ENCODE measurements around the gene FBXW8. TPM values are rescaled to one million over a fixed set of nuclear protein-coding genes. Genes with fewer than 3 reads are reported as not detected.

Gene FBXW8, protein sequence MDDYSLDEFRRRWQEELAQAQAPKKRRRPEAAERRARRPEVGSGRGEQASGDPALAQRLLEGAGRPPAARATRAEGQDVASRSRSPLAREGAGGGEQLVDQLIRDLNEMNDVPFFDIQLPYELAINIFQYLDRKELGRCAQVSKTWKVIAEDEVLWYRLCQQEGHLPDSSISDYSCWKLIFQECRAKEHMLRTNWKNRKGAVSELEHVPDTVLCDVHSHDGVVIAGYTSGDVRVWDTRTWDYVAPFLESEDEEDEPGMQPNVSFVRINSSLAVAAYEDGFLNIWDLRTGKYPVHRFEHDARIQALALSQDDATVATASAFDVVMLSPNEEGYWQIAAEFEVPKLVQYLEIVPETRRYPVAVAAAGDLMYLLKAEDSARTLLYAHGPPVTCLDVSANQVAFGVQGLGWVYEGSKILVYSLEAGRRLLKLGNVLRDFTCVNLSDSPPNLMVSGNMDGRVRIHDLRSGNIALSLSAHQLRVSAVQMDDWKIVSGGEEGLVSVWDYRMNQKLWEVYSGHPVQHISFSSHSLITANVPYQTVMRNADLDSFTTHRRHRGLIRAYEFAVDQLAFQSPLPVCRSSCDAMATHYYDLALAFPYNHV
- total RNA-seq = 1 to 10 TPM; 4.2 to 5.6 (median 4.7) TPM

- TF ChIP-seq CTCF (IDR thresholded peaks at IDR 0.05 in 4 of 5, conservative IDR thresholded peaks at IDR 0.05 in 1 of 5) (no peak), POLR2A (IDR thresholded peaks at IDR 0.05) (peak; percentile 18 to 25)
- H3K36me3 ChIP-seq = no peaks in the 10 kb centered on the region
- intact Hi-C loops (cut with DNase I; ENCODE audit: low total_unique reads) = no loop called here
- peak within 1 kb of the TSS; percentile 70 to 81 (median 77) for H3K27ac ChIP-seq
- H3K27me3 ChIP-seq = no peaks in the 10 kb centered on the region
- peak within 1 kb of the TSS; percentile 63 to 84 (median 68) for H3K4me3 ChIP-seq
- no peaks in the 10 kb centered on the region for H3K9me3 ChIP-seq
- ATAC-seq (peak; percentile 80 to 88), DNase-seq (peak; percentile 17 to 34)
- H3K4me1 ChIP-seq = peaks cover 7 to 8% of the 10 kb centered on the region in 2 donors
- in situ Hi-C loops (cut with MboI; ENCODE audit: low sequenced_read_pairs in 4 of 4) = no loop called here
Measured at GRCh38 chr12:116910645-116911451, at the start of gene FBXW8. Gene FBXW8 (plus strand): TSS chr12:116910950. CDS start chr12:116911038, 88 bp downstream.

- Histone ChIP-seq H3K27me3 (peaks cover 6 to 24% (median 21%) of the 10 kb centered on the region in 3 donors), H3K36me3 (no peaks in the 10 kb centered on the region), H3K27ac (no peak overlapping the region), H3K9me3 (no peaks in the 10 kb centered on the region), H3K4me3 (no peak overlapping the region), H3K4me1 (no peaks in the 10 kb centered on the region)
- DNase-seq (no peak), ATAC-seq (no peak)
- in situ Hi-C loops (cut with MboI; ENCODE audit: low sequenced_read_pairs in 4 of 4) (no loop called here), intact Hi-C loops (cut with DNase I; ENCODE audit: low total_unique reads) (no loop called here)
- TF ChIP-seq POLR2A (IDR thresholded peaks at IDR 0.05) (no peak), CTCF (IDR thresholded peaks at IDR 0.05 in 4 of 5, conservative IDR thresholded peaks at IDR 0.05 in 1 of 5) (no peak)
Measured at GRCh38 chr12:116861320-116861719, 49.4 kb upstream of the FBXW8 start.

DNA sequence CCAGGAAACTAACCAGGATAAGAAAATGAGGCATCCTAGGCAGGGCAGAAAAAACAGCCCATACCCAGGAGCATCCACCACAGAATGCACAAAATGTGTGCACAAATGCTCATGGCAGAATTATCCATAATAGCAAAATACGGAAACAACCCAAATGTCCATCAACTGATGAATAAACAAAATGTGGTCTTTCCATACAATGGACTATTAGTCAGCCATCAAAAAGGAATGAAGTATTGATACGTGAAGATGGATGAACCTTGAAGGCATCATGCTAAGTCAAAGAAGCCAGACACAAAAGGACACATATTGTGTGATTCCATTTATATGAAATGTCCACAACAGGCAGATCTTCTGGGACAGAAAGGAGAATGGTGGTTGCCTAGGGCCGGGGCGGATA is 48.6 kb upstream of the FBXW8 start:
- intact Hi-C loops (cut with DNase I; ENCODE audit: low total_unique reads) (no loop called here), in situ Hi-C loops (cut with MboI; ENCODE audit: low sequenced_read_pairs in 4 of 4) (no loop called here)
- TF ChIP-seq CTCF (IDR thresholded peaks at IDR 0.05 in 4 of 5, conservative IDR thresholded peaks at IDR 0.05 in 1 of 5) (no peak), POLR2A (IDR thresholded peaks at IDR 0.05) (no peak)
- no peak for ATAC-seq
- peaks cover 4 to 21% (median 12%) of the 10 kb centered on the region in 3 donors for H3K27me3 ChIP-seq
- no peaks in the 10 kb centered on the region for H3K9me3 ChIP-seq
- H3K27ac ChIP-seq = no peak overlapping the region
- no peaks in the 10 kb centered on the region for H3K4me1 ChIP-seq
- no peak for DNase-seq
- no peak overlapping the region for H3K4me3 ChIP-seq
- H3K36me3 ChIP-seq = no peaks in the 10 kb centered on the region

DNA sequence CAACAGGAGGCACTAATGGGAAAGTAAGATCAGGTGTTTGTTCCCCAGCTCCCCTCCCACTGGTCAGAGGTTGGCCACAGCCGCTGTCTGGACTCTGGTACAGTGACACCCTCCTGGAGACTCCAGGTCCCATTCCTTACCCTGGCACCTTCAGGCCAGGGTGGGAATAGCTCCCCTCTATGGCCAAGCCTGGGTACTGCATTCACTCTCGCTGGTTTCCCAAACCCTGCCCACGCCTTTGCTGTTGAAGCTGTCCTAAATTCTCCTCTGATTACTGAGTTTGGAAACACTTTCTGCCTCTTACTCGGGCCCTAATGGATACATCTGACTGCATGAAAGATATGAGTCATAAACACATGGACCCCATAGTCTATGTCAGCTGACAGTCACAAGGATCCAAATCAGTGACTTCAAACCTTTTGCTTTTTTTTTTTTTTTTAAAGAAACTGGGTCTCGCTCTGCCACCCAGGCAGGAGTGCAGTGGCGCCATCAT is 47.4 kb upstream of the FBXW8 start:
- in situ Hi-C loops (cut with MboI; ENCODE audit: low sequenced_read_pairs in 4 of 4) = no loop called here
- TF ChIP-seq POLR2A (IDR thresholded peaks at IDR 0.05) (no peak), CTCF (IDR thresholded peaks at IDR 0.05 in 4 of 5, conservative IDR thresholded peaks at IDR 0.05 in 1 of 5) (peak in 2 of 5 experiments; percentile 15 to 16)
- Histone ChIP-seq H3K36me3 (no peaks in the 10 kb centered on the region), H3K4me3 (no peak overlapping the region), H3K9me3 (no peaks in the 10 kb centered on the region), H3K27ac (no peak overlapping the region), H3K4me1 (no peaks in the 10 kb centered on the region), H3K27me3 (peaks cover 3 to 14% (median 7%) of the 10 kb centered on the region in 3 donors)
- no peak for DNase-seq
- ATAC-seq = no peak
- intact Hi-C loops (cut with DNase I; ENCODE audit: low total_unique reads) = no loop called here
